GM21619 (cell line): ENCODE measurements around the gene MCTP1.
"Not testable (repeated sequence)": the region's sequence is repeated elsewhere in the genome, so short reads cannot be mapped to it uniquely, and the experiment has no call there.

Source experiments
- ATAC-seq: cut with Tn5 transposase; IDR thresholded peaks from one replicate; pipeline ENCODE4 v1.9.1; 2021; ENCODE audit not compliant: unreplicated experiment

MCTP1 gene

DNA sequence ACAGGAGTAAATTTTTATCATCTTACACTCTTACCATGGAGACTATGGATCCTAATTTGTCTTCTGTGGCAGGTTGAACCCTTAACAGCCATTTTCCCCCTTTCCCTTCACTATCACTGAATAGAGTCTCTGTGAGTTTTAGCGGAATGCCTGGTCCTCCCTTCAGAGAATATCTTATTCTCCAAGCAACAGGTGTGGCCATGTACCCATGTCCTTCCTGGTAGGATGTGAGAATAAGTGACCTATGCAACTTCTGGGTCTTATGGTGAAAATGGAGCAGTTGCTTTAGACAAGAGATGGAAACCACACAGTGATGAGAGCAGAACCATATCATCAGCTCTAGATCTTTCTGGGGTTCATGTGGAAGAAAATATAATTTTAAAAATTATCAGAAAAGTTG lies 312.6 kb downstream of the MCTP1 start:
- no peak for ATAC-seq

GRCh38 chr5:94969174-94969573 lies 315.7 kb downstream of the MCTP1 start:
- no peak for ATAC-seq

DNA sequence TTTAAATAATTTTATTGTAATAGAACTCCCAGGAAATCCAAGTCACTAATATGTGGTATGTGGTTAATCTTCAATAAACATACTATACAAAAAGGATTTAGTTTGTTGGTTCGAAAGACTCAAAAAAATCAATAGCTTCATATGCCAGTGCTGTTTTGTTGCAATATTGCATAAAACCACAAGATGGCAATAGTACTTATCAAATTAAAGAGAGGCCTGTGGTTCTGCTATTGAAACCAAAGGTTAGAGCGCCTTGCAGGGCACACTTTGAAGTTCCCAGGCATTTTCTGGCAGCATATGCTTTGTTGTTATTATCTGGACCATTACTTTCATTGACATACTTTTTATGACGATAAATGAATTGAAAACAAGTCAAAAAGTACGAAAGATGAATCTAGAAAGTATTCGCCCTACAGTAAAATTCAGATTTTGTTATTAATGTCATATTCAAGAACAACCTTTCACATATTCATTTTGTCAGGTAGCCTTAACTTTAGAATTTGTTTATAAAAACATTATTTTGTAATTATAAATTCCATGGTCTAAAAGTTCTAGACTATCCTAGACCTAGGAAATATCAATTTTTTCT lies 316.3 kb downstream of the MCTP1 start:
- peak; percentile 53 for ATAC-seq

- no peak for ATAC-seq
Measured at GRCh38 chr5:94967525-94967924, 317.4 kb downstream of the MCTP1 start.

- not testable (repeated sequence) for ATAC-seq
Measured at GRCh38 chr5:94959279-94959678, 325.6 kb downstream of the MCTP1 start.

DNA sequence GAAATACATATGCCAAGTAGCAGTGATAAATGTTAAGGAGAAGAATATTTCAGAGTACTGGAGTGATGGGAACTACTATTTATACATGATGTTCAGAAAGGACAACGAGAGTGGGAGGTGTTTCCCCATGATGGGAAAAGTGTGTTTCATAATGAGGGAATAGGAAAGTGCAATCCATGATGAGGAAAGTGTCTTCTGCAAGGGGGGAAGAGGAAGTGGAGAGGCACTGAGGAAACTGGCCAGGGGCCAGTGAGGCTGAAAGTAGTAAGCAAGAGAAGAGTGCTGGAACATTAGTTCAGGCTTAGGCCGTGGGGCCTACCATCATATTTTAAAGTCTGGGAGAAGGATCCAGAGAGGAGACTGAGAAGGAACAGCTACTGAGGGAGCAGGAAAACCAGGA lies 339.2 kb downstream of the MCTP1 start:
- ATAC-seq = no peak

GRCh38 chr5:94944160-94944559 lies 340.7 kb downstream of the MCTP1 start:
- ATAC-seq = no peak

DNA sequence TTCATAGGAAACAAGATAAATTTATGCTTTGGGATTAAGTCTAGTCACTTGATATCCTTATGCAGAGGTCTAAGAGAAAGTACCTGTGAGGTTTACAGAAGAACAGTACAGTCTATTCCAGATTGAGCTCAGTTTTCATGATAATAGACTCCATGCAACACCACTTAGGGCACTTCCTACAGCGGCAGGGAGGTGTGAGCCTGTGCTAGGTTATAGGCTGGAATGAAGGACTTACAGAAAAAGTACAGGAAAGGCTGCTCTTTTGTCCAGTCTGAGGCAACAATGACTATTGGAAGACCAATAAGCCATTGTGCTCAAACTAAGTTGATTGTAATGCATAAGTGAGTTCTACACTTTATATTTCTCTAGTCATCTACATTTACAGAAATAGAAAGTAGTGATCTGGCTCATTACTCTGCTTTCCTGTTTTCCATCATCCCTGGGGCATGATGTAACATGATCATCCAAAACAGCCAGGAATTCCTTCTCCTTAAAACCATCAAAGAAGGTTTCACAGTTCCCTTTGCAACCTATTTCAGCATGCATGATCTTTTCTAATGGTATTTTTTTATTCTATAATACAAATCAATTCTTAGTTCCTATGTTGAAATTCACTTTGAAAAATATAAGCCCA lies 343.7 kb downstream of the MCTP1 start:
- ATAC-seq = no peak

- no peak for ATAC-seq
Measured at GRCh38 chr5:94932259-94932658, 352.6 kb downstream of the MCTP1 start.

DNA sequence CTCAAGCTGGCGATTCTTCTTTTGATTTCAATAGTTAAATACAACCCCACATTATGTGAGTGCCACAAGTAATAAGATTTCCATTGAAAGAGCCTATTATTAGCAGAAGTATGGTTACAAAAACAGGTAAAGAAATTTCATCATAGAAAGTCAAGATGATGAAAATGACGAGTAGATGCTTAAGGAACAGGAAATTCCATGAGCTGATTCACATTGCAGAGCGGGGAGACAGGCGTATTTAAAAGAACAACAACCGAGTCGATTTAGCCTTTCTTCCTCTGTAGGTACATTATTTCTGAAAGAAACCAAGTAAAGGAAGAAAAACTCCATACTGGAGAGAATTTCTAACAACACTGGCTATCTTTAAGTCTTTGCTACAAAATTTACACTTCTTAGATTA lies 356.0 kb downstream of the MCTP1 start:
- ATAC-seq = no peak

DNA sequence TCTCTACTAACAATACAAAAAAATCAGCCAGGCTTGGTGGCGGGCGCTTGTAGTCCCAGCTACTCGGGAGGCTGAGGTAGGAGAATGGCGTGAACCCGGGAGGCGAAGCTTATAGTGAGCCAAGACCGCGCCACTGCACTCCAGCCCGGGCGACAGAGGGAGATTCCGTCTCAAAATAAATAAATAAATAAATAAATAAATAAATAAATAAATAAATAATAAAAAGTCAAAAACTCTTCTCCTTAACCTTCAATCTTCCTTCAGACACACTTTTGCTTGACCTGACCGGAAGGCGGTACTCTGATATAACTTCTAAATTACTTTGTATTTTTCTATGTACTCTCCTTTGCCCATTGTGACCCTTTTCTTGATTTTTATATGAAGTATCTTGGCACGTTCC lies 364.3 kb downstream of the MCTP1 start:
- ATAC-seq = no peak

GRCh38 chr5:94916619-94917018 lies 368.3 kb downstream of the MCTP1 start:
- ATAC-seq = no peak

- no peak for ATAC-seq
Measured at GRCh38 chr5:94911276-94911675, 373.6 kb downstream of the MCTP1 start.

DNA sequence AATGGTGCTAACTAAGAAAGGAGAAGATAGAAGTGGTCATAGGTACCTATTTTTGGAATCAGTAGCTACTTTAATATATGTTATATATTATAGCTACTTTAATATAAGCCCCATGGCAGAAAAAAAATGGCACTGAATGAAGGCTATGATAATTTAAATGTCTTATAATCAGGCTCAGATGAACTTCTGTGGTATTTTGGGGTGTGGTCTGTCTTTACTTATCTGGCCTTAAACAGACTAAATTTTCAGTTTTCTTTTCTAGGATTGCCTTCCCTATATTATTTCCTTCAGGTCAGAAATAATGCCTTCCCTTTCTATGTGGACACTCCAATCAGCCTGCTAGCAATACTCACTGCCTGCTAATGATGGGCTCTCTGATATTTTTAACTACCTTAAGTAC lies 374.2 kb downstream of the MCTP1 start:
- no peak for ATAC-seq

DNA sequence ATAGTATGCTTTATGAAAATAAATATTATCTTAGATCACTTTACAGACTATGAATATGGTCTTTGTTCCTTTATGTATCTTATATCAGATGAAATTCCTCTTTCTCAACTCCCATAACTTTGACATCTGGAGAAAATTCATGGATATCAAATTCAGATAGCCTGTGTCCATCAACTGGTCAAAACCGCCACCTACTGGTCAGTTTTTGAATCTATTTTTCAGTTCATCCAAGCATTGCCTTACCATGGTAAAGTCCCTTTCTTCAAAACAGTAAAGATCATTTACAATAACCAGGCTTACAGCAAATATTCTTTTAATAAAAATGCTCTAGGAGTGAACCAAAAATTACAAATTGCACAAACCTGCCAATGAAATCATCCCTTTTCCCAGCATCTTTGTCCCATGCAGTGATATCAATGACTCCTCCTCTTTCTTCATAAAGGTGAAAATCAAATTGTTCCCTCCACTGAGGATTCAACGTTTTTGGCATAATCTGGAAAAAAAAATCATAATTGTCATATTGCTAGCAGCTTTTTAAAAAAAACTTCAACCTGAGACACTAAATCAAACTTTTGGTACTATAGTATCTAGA lies 375.9 kb downstream of the MCTP1 start:
- ATAC-seq = peak; percentile 66

GRCh38 chr5:94906750-94907149 lies 378.1 kb downstream of the MCTP1 start:
- no peak for ATAC-seq

DNA sequence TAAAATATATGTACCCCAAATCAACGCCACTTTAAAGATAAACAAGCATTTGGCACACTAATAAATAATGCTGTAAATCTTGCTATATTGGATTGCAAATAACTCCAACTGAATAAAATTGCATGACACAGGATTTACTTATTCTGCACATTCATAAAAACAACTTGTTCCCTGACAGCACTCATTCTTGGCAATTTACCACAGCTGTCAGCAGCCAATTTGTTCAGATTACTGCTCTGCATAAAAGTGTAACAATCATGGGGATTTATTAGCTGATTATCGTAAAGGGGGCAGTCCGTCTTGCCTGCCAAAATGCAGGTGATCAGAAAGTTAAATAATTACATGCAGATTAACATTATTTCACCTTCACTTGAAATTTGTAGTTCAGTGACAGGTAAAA lies 381.2 kb downstream of the MCTP1 start:
- no peak for ATAC-seq

DNA sequence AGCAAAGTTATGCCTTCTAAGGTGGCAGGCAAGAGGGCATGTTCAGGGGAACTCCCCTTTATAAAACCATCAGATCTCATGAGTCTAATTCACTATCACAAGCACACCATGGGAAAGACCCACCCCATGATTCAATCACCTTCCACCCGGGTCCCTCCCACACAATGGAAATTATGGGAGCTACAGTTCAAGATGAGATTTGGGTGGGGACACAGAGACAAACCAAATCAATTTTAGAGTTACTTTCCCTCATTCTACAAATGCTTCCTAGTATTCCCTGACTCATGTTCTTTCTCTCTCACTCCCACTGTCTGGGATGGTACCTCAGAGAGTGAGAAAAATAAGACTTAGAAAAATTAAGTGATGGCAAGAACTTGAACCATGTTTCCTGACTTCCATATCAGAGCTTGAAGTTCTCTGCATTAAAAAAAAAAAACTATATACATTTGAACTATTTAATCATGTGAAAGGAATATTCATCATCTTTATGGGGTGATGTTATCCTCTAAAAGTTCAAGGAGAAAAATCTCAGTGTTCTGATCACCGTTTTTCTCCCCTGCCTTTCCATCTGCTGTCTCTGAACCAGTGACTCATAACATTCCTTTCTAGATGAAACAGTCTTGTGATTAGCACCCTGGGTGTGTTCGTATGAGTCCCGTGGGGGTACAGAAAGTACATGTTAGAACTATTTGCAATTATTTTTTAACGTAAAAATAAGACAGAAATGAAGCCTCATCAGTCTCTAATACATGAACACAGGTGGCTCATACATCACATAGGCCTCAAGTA lies 383.5 kb downstream of the MCTP1 start:
- peak; percentile 93 for ATAC-seq

DNA sequence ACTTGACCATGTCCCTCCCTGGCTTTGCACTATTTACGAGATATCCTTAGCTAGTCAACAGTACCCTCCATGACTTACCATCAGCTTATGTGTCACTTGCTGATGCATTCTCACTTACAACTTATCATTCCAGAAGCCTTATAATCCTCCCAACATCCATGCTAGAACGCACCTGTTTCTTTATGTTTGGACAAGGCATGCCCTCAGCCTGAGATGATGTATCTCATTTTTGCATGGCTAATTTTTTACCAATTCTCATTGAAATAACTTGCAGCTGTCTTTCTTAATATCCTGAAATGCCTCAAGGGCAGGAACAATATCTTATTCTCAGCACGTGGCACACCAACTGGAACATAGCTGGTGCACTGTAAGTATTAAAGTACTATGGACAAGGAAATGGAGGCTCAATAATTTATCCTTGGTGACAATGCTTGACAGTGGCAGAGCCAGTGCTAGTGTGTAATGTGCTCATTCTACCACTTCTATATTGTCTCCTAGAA lies 384.8 kb downstream of the MCTP1 start:
- no peak for ATAC-seq

- ATAC-seq = no peak
Measured at GRCh38 chr5:94893412-94894135, 391.3 kb downstream of the MCTP1 start.

- ATAC-seq = no peak
Measured at GRCh38 chr5:94891972-94892371, 392.9 kb downstream of the MCTP1 start.
